ENCODE results near the gene NKG7. TPM values are rescaled to one million over a fixed set of nuclear protein-coding genes. Genes with fewer than 3 reads are reported as not detected.
"Not testable (repeated sequence)": the region's sequence is repeated elsewhere in the genome, so short reads cannot be mapped to it uniquely, and the experiment has no call there.

Gene NKG7
- total and polyA plus RNA-seq, 4 donors: 2.0 to 13.6 (median 5.7) TPM

- H3K4me3 ChIP-seq (ENCODE audit: low read depth in 1 of 3, low read length in 3 of 3): no peak overlapping the region
- H3K9me3 ChIP-seq (ENCODE audit: control insufficient read depth in 4 of 4, low read length in 3 of 4): no peaks in the 10 kb centered on the region
- WGBS: 13% methylated on average over 39 of the region's 39 CpGs
- no peak for DNase-seq (ENCODE audit: low spot score)
- no peak overlapping the region for H3K9ac ChIP-seq (ENCODE audit: low read depth in 1 of 2, low read length in 2 of 2)
- TF ChIP-seq CTCF (IDR thresholded peaks at IDR 0.05; ENCODE audit: low read depth, low read length, missing input control) (no peak), GABPA (IDR thresholded peaks at IDR 0.05 in 1 of 2, conservative IDR thresholded peaks at IDR 0.05 in 1 of 2) (no peak), EGR1 (IDR thresholded peaks at IDR 0.05; ENCODE audit: low read depth in 2 of 2) (no peak), YY1 (IDR thresholded peaks at IDR 0.05) (no peak), HNF4A (conservative IDR thresholded peaks at IDR 0.05) (no peak), FOXA2 (IDR thresholded peaks at IDR 0.05) (no peak), MAX (IDR thresholded peaks at IDR 0.05) (no peak), ZBTB33 (IDR thresholded peaks at IDR 0.05) (no peak)
- H3K4me1 ChIP-seq (ENCODE audit: control insufficient read depth in 4 of 4, insufficient read depth in 4 of 4, low read length in 3 of 4): no peaks in the 10 kb centered on the region
- H3K27ac ChIP-seq (ENCODE audit: low read depth in 1 of 2, low read length in 2 of 2): no peak overlapping the region
- no peaks in the 10 kb centered on the region for H3K36me3 ChIP-seq (ENCODE audit: control insufficient read depth in 4 of 4, insufficient read depth in 3 of 4, low read depth in 1 of 4, low read length in 3 of 4)
- H3K27me3 ChIP-seq (ENCODE audit: control insufficient read depth in 4 of 4, insufficient read depth in 4 of 4, low read length in 3 of 4): no peaks in the 10 kb centered on the region
Observed at GRCh38 chr19:51421229-51422052, 49.0 kb upstream of the NKG7 start.

- not testable (repeated sequence) for DNase-seq (ENCODE audit: low spot score); H3K36me3 ChIP-seq (ENCODE audit: control insufficient read depth in 4 of 4, insufficient read depth in 3 of 4, low read depth in 1 of 4, low read length in 3 of 4); H3K27ac ChIP-seq (ENCODE audit: low read depth in 1 of 2, low read length in 2 of 2); H3K4me3 ChIP-seq (ENCODE audit: low read depth in 1 of 3, low read length in 3 of 3); H3K27me3 ChIP-seq (ENCODE audit: control insufficient read depth in 4 of 4, insufficient read depth in 4 of 4, low read length in 3 of 4); H3K9ac ChIP-seq (ENCODE audit: low read depth in 1 of 2, low read length in 2 of 2); H3K9me3 ChIP-seq (ENCODE audit: control insufficient read depth in 4 of 4, low read length in 3 of 4); H3K4me1 ChIP-seq (ENCODE audit: control insufficient read depth in 4 of 4, insufficient read depth in 4 of 4, low read length in 3 of 4)
- WGBS: 87% methylated on average over 11 of the region's 11 CpGs
Observed at GRCh38 chr19:51420511-51420910, 48.1 kb upstream of the NKG7 start.

GRCh38 chr19:51418707-51419106, 46.3 kb upstream of the NKG7 start:
- Histone ChIP-seq H3K27ac (ENCODE audit: low read depth in 1 of 2, low read length in 2 of 2) (no peak overlapping the region), H3K9ac (ENCODE audit: low read depth in 1 of 2, low read length in 2 of 2) (no peak overlapping the region), H3K9me3 (ENCODE audit: control insufficient read depth in 4 of 4, low read length in 3 of 4) (no peaks in the 10 kb centered on the region), H3K27me3 (ENCODE audit: control insufficient read depth in 4 of 4, insufficient read depth in 4 of 4, low read length in 3 of 4) (no peaks in the 10 kb centered on the region), H3K4me1 (ENCODE audit: control insufficient read depth in 4 of 4, insufficient read depth in 4 of 4, low read length in 3 of 4) (no peaks in the 10 kb centered on the region), H3K4me3 (ENCODE audit: low read depth in 1 of 3, low read length in 3 of 3) (no peak overlapping the region), H3K36me3 (ENCODE audit: control insufficient read depth in 4 of 4, insufficient read depth in 3 of 4, low read depth in 1 of 4, low read length in 3 of 4) (no peaks in the 10 kb centered on the region)
- DNase-seq (ENCODE audit: low spot score): no peak
- 91% methylated on average over 2 of the region's 2 CpGs for WGBS
- TF ChIP-seq YY1 (IDR thresholded peaks at IDR 0.05): no peak
- no peak for TF ChIP-seq HNF4A (conservative IDR thresholded peaks at IDR 0.05)
- no peak for TF ChIP-seq CTCF (IDR thresholded peaks at IDR 0.05; ENCODE audit: low read depth, low read length, missing input control)
- TF ChIP-seq FOXA1 (IDR thresholded peaks at IDR 0.05): no peak
- TF ChIP-seq EGR1 (IDR thresholded peaks at IDR 0.05; ENCODE audit: low read depth in 2 of 2): no peak
- no peak for TF ChIP-seq RAD21 (IDR thresholded peaks at IDR 0.05)
- TF ChIP-seq ZBTB33 (IDR thresholded peaks at IDR 0.05): no peak
- no peak for TF ChIP-seq GABPA (IDR thresholded peaks at IDR 0.05 in 1 of 2, conservative IDR thresholded peaks at IDR 0.05 in 1 of 2)
- no peak for TF ChIP-seq TAF1 (conservative IDR thresholded peaks at IDR 0.05)
- no peak for TF ChIP-seq NR2F2 (IDR thresholded peaks at IDR 0.05)
- TF ChIP-seq JUND (IDR thresholded peaks at IDR 0.05): no peak
